Measurements from ENCODE around the gene SLC26A1. TPM values are rescaled to one million over a fixed set of nuclear protein-coding genes. Genes with fewer than 3 reads are reported as not detected.

SLC26A1 gene
- total RNA-seq, 1 experiment from 2014 or later, result 1.8 TPM

DNA sequence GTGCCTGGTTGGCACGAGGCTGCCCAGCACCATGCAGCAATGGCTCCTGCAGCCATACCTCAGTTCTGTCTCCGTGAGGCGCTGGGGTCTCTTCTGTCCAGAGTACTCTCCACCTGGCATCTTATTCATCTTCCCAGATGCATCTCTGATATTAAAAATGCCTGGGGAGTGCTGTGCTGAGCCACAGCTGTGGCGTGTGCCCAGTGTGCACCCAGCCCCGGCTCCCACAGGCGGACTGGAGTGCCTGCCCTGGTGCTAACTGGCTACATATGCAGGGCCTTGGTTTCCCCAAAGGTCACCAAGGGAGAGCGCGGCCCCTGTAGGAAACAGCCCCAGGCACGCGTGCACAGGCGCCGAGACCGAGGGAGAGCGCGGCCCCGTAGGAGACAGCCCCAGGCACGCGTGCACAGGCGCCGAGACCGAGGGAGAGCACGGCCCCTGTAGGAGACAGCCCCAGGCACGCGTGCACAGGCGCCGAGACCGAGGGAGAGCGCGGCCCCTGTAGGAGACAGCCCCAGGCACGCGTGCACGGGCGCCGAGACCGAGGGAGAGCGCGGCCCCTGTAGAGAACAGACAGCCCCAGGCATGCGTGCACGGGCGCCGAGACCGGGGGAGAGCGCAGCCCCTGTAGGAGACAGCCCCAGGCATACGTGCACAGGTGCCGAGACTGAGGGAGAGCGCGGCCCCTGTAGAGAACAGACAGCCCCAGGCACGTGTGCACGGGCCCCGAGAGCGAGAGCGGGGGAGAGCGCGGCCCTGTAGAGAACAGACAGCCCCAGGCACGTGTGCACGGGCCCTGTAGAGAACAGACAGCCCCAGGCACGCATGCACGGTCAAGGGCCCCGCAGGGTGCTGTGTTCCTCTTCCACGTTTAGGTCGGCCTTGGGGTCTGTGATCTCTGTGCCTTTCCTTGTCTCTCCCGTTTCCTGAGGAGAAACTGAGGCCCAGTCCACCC is 46.4 kb downstream of the SLC26A1 start:
- no peaks in the 10 kb centered on the region for H3K9me3 ChIP-seq (ENCODE audit: control insufficient read depth, insufficient read depth, low read depth, low read length)
- CTCF ChIA-PET, result no interaction called here
- no TSS peak for BruUV-seq (replicated peaks)
- no peak overlapping the region for H3K27ac ChIP-seq (ENCODE audit: low read length)
- H3K27me3 ChIP-seq (ENCODE audit: control insufficient read depth, insufficient read depth, low read length), result no peaks in the 10 kb centered on the region
- POLR2A ChIA-PET, result interaction anchor here (0.6 kb wide), 1 partner anchor 10 kb away, joined by 5 read pairs; no protein-coding TSS in a partner anchor
- no peaks in the 10 kb centered on the region for H3K36me3 ChIP-seq (ENCODE audit: control insufficient read depth, insufficient read depth, low read length)
- intact Hi-C loops (cut with micrococcal nuclease; ENCODE audit: unreplicated experiment) (no loop called here), in situ Hi-C loops (cut with HindIII; ENCODE audit: low pct_unique_long_range_greater_than_20kb, low sequenced_read_pairs) (no loop called here)
- no peaks in the 10 kb centered on the region for H3K4me1 ChIP-seq (ENCODE audit: control insufficient read depth, insufficient read depth, low read length)
- H3K4me3 ChIP-seq (ENCODE audit: low read depth in 2 of 2, low read length in 2 of 2), result no peak overlapping the region
- DNase-seq (ENCODE audit: low read depth, low spot score) (no peak), ATAC-seq (no peak)
- TF ChIP-seq POLR2AphosphoS5 (IDR thresholded peaks at IDR 0.05; ENCODE audit: low read depth, low read length) (no peak), TCF7L2 (IDR thresholded peaks at IDR 0.05; ENCODE audit: low read depth, low read length) (no peak), SIN3A (IDR thresholded peaks at IDR 0.05; ENCODE audit: borderline replicate concordance, insufficient read depth, low read depth, low read length) (no peak)
- TF ChIP-seq, protein P1, sequence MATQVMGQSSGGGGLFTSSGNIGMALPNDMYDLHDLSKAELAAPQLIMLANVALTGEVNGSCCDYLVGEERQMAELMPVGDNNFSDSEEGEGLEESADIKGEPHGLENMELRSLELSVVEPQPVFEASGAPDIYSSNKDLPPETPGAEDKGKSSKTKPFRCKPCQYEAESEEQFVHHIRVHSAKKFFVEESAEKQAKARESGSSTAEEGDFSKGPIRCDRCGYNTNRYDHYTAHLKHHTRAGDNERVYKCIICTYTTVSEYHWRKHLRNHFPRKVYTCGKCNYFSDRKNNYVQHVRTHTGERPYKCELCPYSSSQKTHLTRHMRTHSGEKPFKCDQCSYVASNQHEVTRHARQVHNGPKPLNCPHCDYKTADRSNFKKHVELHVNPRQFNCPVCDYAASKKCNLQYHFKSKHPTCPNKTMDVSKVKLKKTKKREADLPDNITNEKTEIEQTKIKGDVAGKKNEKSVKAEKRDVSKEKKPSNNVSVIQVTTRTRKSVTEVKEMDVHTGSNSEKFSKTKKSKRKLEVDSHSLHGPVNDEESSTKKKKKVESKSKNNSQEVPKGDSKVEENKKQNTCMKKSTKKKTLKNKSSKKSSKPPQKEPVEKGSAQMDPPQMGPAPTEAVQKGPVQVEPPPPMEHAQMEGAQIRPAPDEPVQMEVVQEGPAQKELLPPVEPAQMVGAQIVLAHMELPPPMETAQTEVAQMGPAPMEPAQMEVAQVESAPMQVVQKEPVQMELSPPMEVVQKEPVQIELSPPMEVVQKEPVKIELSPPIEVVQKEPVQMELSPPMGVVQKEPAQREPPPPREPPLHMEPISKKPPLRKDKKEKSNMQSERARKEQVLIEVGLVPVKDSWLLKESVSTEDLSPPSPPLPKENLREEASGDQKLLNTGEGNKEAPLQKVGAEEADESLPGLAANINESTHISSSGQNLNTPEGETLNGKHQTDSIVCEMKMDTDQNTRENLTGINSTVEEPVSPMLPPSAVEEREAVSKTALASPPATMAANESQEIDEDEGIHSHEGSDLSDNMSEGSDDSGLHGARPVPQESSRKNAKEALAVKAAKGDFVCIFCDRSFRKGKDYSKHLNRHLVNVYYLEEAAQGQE (IDR thresholded peaks at IDR 0.05; ENCODE audit: insufficient read depth in 1 of 2, low read depth in 2 of 2, low read length in 1 of 2), result no peak
- TF ChIP-seq, protein P2, sequence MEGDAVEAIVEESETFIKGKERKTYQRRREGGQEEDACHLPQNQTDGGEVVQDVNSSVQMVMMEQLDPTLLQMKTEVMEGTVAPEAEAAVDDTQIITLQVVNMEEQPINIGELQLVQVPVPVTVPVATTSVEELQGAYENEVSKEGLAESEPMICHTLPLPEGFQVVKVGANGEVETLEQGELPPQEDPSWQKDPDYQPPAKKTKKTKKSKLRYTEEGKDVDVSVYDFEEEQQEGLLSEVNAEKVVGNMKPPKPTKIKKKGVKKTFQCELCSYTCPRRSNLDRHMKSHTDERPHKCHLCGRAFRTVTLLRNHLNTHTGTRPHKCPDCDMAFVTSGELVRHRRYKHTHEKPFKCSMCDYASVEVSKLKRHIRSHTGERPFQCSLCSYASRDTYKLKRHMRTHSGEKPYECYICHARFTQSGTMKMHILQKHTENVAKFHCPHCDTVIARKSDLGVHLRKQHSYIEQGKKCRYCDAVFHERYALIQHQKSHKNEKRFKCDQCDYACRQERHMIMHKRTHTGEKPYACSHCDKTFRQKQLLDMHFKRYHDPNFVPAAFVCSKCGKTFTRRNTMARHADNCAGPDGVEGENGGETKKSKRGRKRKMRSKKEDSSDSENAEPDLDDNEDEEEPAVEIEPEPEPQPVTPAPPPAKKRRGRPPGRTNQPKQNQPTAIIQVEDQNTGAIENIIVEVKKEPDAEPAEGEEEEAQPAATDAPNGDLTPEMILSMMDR (IDR thresholded peaks at IDR 0.05), result no peak

DNA sequence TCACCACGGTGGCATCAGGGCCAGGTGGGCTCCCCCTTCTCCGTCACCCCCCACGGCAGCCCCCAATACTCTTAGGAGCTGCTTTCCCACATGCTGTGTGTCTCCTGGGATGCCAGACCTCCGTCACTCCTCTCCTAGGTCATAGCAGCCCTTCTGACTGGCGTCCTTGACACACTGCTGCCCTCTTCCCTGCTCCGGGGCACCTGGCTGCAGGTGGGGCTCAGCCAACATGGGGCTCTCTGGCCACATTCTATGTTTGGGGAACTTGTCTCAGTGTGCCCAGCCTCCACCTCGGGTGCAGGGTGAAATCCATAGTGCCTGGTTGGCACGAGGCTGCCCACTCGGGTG is 47.1 kb downstream of the SLC26A1 start:
- in situ Hi-C loops (cut with HindIII; ENCODE audit: low pct_unique_long_range_greater_than_20kb, low sequenced_read_pairs) (no loop called here), intact Hi-C loops (cut with micrococcal nuclease; ENCODE audit: unreplicated experiment) (no loop called here)

More for the DNA sequence above, 47.1 kb downstream of the SLC26A1 start:
- TF ChIP-seq, protein P1 (IDR thresholded peaks at IDR 0.05; ENCODE audit: insufficient read depth in 1 of 2, low read depth in 2 of 2, low read length in 1 of 2), result no peak
- TF ChIP-seq TCF7L2 (IDR thresholded peaks at IDR 0.05; ENCODE audit: low read depth, low read length), result no peak
- TF ChIP-seq, protein P2 (IDR thresholded peaks at IDR 0.05), result no peak
- TF ChIP-seq SIN3A (IDR thresholded peaks at IDR 0.05; ENCODE audit: borderline replicate concordance, insufficient read depth, low read depth, low read length), result no peak
- TF ChIP-seq POLR2AphosphoS5 (IDR thresholded peaks at IDR 0.05; ENCODE audit: low read depth, low read length), result no peak
- BruUV-seq (replicated peaks), result no TSS peak
- Histone ChIP-seq H3K4me1 (ENCODE audit: control insufficient read depth, insufficient read depth, low read length) (no peaks in the 10 kb centered on the region), H3K9me3 (ENCODE audit: control insufficient read depth, insufficient read depth, low read depth, low read length) (no peaks in the 10 kb centered on the region), H3K27ac (ENCODE audit: low read length) (no peak overlapping the region), H3K36me3 (ENCODE audit: control insufficient read depth, insufficient read depth, low read length) (no peaks in the 10 kb centered on the region), H3K4me3 (ENCODE audit: low read depth in 2 of 2, low read length in 2 of 2) (no peak overlapping the region), H3K27me3 (ENCODE audit: control insufficient read depth, insufficient read depth, low read length) (no peaks in the 10 kb centered on the region)
- ChIA-PET CTCF (no interaction called here), POLR2A (interaction anchor here (0.6 kb wide), 1 partner anchor 11 kb away, joined by 5 read pairs; no protein-coding TSS in a partner anchor)
- ATAC-seq, result no peak
- DNase-seq (ENCODE audit: low read depth, low spot score), result no peak

All from Panc1 (cell line).